Activated T-cell treated with anti-CD3 and anti-CD28 coated beads, Interleukin-2, amount 50 U/mL, for 4 hours (primary cell): ENCODE measurements around the gene CPNE1. TPM values are rescaled to one million over a fixed set of nuclear protein-coding genes. Genes with fewer than 3 reads are reported as not detected.
"Not testable (repeated sequence)": the region's sequence is repeated elsewhere in the genome, so short reads cannot be mapped to it uniquely, and the experiment has no call there.

Experiments used
- ATAC-seq, 2 donors: fragments of 200-7000 bp; cut with Tn5 transposase; one replicate each; pipeline ENCODE4 v1.10.0; 2021
- DNase-seq: peaks from one replicate; pipeline ENCODE4 v3.0.0-alpha.2; 2020
- H3K27me3 Mint-ChIP-seq: one replicate; pipeline ENCODE4 v1.8.0; 2021; ENCODE audit warnings: low read depth, mixed read lengths
- H3K36me3 Mint-ChIP-seq: one replicate; pipeline ENCODE4 v1.8.0; 2022; ENCODE audit warnings: mixed read lengths; ENCODE audit not compliant: insufficient read depth
- H3K4me1 Mint-ChIP-seq: one replicate; pipeline ENCODE4 v1.8.0; 2021; ENCODE audit warnings: low read depth, mixed read lengths
- H3K4me3 Mint-ChIP-seq: one replicate; pipeline ENCODE4 v1.8.0; 2021; ENCODE audit warnings: mild to moderate bottlenecking, moderate library complexity, mixed read lengths
- H3K9me3 Mint-ChIP-seq: one replicate; pipeline ENCODE4 v1.8.0; 2021; ENCODE audit warnings: mixed read lengths
- total RNA-seq, 3 donors: library from RNA; stranded (reverse); gene quantifications; one replicate each; pipeline ENCODE4 v1.2.1, GENCODE V29; 2021

CPNE1 gene
- total RNA-seq, 3 donors from 2014 or later = 229 to 264 (median 257) TPM

DNA sequence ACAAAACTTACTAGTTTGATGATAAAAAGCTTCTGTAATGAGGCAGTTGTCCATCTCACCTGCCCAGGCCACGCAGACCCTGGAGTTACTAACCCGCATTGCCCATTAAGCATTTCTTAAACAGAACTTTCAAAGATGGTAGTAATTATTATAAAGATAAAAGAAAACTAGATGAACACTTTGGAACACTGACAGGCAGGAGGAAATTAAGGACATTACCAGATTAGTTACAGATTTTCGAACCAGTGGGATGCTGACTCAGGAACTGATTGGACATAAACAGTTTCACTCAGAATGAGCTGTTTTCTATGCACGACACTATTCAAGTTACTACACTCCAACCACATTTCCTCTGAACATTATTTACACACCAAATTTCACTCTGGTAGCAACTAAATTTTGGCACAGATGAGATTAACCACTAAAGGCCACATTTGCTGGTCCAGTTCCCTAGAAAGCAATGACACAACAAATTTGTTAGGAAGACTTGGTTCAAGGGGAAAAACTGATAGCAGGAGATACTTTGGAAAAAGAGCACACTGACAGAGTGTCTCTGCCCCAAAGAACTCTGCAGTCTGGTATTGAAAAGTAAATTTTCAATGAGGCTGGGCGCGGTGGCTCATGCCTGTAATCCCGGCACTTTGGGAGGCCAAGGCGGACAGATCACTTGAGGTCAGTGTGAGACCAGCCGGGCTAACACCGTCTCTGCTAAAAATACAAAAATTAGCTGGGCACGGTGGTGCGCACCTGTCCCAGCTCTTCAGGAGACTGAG lies 37.5 kb upstream of the CPNE1 start:
- ATAC-seq = no peak

DNA sequence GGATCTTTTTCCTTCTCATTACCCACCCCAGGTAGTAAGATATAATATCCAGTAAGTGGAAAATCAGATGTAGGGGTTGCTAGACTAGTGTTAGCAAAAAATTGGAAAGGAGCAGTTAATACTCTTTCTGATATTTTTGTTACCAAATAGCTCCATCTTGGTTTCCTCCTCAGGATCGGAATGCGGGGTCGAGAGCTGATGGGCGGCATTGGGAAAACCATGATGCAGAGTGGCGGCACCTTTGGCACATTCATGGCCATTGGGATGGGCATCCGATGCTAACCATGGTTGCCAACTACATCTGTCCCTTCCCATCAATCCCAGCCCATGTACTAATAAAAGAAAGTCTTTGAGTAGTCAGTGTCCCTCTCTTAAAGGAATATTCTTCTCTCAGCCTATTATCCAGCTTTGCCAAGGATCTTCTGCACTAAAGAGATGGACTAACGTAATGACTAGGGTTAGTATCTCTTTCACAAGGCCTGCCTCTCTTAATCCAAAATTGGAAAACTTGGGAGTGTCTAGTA lies 36.0 kb upstream of the CPNE1 start:
- H3K27me3 Mint-ChIP-seq = no peaks in the 10 kb centered on the region
- no peak for DNase-seq
- H3K4me3 Mint-ChIP-seq = peak overlapping the region; percentile 87
- no peak for ATAC-seq
- no peaks in the 10 kb centered on the region for H3K9me3 Mint-ChIP-seq
- peaks cover 28% of the 10 kb centered on the region for H3K4me1 Mint-ChIP-seq
- H3K36me3 Mint-ChIP-seq = peaks cover 38% of the 10 kb centered on the region

More for the DNA sequence above, 37.5 kb upstream of the CPNE1 start:
- no peaks in the 10 kb centered on the region for H3K27me3 Mint-ChIP-seq
- no peaks in the 10 kb centered on the region for H3K9me3 Mint-ChIP-seq
- no peak for DNase-seq
- H3K36me3 Mint-ChIP-seq = peaks cover 38% of the 10 kb centered on the region
- peaks cover 25% of the 10 kb centered on the region for H3K4me1 Mint-ChIP-seq
- H3K4me3 Mint-ChIP-seq = peak overlapping the region; percentile 43

DNA sequence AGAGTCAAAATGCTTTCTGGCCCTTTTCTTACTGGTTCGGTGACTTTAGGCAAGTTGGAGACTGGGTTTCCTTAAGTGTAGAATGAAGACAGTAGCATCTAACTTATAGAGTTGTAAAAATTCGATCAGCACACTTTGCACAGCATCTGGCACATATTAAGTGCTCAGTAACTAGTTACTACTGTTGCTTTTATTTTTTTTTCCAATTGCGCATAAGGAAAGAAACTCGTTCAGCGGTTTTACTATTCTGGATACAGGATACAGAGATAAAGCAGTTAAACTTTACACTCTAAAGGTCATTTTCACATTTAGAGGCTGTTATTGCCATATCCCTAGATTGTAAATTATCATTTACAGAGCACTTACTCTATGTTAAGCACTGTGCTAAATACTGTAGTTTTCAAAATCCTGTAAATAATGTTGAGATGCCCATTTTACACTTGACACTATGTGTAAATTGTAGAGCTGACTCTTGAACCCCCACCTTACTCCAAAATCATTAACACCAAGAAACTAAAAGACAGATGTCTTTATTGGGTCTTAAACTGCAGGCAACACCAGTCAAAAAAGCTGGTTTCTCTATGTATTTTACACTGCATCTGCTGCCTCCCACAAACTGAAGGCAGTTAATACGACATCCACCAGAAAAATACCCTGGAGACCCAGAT lies 35.4 kb upstream of the CPNE1 start:
- Mint-ChIP-seq H3K4me1 (peaks cover 30% of the 10 kb centered on the region), H3K9me3 (no peaks in the 10 kb centered on the region), H3K27me3 (no peaks in the 10 kb centered on the region), H3K36me3 (peaks cover 41% of the 10 kb centered on the region), H3K4me3 (peak overlapping the region; percentile 87)
- DNase-seq = no peak
- ATAC-seq = no peak

DNA sequence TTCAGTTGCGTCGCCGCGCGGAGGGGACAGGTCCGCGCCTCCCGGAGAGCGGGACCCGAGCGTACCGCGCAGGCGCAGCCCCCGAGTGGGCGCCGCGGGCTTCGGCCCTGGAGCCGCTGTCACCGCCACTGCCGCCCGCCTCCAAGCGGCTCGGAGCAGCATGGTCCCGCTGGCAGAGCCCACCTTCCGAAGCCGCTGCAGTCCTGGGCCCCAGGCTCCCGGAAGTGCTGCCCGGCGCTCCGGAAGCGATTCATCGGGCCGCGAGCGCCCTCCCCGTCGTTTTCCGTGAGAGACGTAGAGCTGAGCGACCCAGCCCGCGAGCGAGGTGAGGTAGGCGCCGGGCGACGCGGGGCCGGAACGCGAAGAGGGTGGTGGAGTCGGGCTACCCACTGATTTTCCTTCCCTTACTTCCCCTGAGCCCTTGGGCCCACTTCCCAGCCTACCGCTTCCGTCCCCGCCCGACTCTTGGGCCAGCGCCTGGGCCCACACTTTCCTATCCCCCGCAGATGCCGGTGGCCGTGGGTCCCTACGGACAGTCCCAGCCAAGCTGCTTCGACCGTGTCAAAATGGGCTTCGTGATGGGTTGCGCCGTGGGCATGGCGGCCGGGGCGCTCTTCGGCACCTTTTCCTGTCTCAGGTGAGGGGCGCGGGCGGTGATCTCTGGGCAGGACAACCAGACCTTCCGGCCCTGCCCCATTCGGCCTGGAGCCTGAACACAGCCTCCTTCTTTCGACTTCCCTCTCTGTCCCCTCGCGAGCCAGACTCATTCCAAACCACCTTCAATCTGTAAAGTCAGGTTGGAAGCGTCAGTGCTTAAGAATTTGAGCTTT lies 34.6 kb upstream of the CPNE1 start, which contains the start of the genes NFS1 and ROMO1:
Gene NFS1, minus strand, starts transcription at position 226 of the 830 bp plus-strand sequence. Its CDS starts 64 bp downstream, at position 162.
Gene ROMO1, plus strand, starts transcription at position 279 of the 830 bp plus-strand sequence. Its CDS starts 228 bp downstream, at position 507.
- peaks cover 28% of the 10 kb centered on the region for H3K4me1 Mint-ChIP-seq
- H3K27me3 Mint-ChIP-seq = no peaks in the 10 kb centered on the region
- peak within 1 kb of the TSS; percentile 87 for H3K4me3 Mint-ChIP-seq
- H3K36me3 Mint-ChIP-seq = peaks cover 35% of the 10 kb centered on the region
- DNase-seq (peak; percentile 81), ATAC-seq (peak; percentile 87 to 88)
- no peaks in the 10 kb centered on the region for H3K9me3 Mint-ChIP-seq

DNA sequence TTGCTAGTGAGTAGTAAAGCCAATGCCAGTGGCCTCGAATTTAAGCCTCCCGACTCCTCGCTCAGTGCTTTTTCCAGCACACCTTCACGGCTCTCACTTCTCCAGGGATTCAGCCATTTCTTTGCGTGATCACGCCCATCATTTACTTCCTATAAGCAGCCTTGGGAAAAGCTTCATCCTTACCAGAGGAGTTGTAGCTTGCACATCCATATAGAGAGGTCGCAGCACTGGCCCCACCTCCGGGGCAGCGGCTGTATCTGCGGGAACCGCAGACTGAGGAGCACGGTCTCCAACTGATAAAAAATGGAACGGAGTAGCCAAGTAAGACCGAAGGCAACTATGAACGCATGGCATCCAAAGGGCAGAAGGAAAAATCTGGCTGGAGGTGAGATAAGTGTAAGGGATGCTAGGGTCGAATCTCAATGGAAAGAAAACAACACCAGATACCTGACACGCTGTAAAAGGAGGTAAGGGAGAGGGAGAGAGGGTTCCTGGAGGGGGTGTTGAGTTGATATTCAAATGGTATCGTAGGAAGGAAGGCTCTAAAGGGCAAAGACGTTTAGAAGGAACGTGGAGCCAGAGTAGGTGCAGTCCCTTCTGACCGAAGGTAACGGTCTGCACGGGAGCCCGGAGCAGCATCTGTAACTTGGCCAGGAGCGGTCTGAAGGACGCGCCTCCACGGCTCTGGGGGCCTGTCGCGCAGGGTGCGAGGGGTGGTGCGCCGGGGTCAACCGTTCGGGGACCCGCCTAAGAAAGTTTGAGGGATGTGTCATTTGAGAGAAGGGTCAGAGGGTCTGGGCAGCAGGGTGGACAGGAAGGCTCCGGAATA lies 33.8 kb upstream of the CPNE1 start:
- Mint-ChIP-seq H3K4me3 (peak overlapping the region; percentile 87), H3K4me1 (peaks cover 24% of the 10 kb centered on the region)
- peak; percentile 10 for DNase-seq

DNA sequence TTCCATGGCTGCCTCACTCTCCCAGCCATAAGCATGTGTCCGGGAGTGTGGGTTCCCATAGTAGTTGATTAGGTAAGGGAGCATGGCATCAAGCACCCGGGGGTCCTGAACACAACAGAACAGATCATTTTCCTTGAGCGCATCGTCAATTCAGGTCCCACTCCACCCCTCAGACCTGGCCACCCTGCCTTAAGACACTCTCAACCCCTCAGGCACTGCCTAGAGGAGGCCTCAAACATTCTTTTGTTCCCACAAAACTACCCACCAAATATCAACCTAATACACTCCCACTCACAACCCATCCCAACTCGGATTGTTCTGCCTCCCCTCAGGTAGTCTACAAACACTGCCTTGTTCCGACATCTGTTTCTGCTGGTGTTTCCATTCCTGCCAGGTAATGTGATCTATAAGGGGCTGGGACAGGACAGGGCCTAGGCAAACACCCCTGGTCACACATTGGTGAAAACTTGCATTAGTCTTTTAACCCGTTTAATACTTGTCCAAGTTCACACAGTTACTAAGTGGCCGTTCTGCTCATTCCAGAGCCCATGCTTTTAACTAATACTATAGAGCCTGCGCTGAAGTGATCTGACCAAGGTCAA lies 33.1 kb upstream of the CPNE1 start:
- Mint-ChIP-seq H3K27me3 (no peaks in the 10 kb centered on the region), H3K9me3 (no peaks in the 10 kb centered on the region), H3K36me3 (peaks cover 27% of the 10 kb centered on the region), H3K4me3 (peak overlapping the region; percentile 87), H3K4me1 (peaks cover 23% of the 10 kb centered on the region)
- no peak for ATAC-seq
- DNase-seq = no peak

More for the DNA sequence above, 33.8 kb upstream of the CPNE1 start:
- no peaks in the 10 kb centered on the region for H3K27me3 Mint-ChIP-seq
- ATAC-seq = peak; percentile 33 to 40
- peaks cover 28% of the 10 kb centered on the region for H3K36me3 Mint-ChIP-seq
- no peaks in the 10 kb centered on the region for H3K9me3 Mint-ChIP-seq

DNA sequence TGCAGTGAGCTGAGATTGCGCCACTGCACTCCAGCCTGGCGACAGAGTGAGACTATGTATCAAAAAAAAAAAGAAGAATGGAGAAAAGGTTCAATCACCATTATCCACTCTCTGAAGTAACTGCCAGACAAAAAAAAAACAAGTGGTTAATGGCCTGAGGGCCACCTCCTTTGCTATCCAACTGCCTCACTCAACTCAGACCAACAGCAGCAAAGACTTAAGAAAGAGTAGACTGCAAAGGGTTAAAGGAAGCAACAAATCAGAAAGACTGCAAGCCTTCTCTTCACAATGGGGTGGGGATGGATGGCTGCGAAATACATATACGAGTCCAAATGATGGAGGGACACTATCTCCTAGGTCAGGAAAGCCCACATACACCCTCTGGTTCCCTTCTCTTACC lies 31.3 kb upstream of the CPNE1 start:
- DNase-seq = no peak
- peaks cover 22% of the 10 kb centered on the region for H3K4me1 Mint-ChIP-seq
- H3K9me3 Mint-ChIP-seq = no peaks in the 10 kb centered on the region
- no peaks in the 10 kb centered on the region for H3K27me3 Mint-ChIP-seq
- H3K36me3 Mint-ChIP-seq = peaks cover 17% of the 10 kb centered on the region
- H3K4me3 Mint-ChIP-seq = no peak overlapping the region
- ATAC-seq = no peak

DNA sequence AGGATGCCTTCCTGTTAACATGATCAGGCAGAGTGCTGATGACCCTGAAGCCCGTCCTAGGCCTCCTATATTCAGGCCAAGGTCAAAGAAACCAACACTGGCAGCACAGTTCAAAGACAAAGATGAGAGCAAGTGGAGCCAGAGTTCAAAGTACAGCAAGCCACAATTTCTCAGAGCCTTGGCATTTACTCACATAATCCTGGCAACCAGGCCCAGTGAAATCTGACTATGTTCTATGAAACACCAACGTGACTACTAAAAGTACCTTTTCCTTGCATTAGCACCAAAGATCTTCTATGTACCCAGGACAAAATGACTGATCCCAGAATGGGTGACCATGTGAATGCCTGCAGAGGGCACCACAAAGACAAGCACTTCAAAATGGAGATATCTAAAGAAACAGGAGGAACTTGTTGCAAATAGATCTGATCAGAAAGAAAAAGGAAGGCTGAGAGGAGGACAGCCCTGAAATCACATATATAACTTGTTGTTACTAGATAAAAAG lies 30.6 kb upstream of the CPNE1 start:
- H3K36me3 Mint-ChIP-seq = peaks cover 20% of the 10 kb centered on the region
- no peak for DNase-seq
- no peak overlapping the region for H3K4me3 Mint-ChIP-seq
- H3K9me3 Mint-ChIP-seq = no peaks in the 10 kb centered on the region
- no peaks in the 10 kb centered on the region for H3K27me3 Mint-ChIP-seq
- ATAC-seq = no peak
- peaks cover 19% of the 10 kb centered on the region for H3K4me1 Mint-ChIP-seq

DNA sequence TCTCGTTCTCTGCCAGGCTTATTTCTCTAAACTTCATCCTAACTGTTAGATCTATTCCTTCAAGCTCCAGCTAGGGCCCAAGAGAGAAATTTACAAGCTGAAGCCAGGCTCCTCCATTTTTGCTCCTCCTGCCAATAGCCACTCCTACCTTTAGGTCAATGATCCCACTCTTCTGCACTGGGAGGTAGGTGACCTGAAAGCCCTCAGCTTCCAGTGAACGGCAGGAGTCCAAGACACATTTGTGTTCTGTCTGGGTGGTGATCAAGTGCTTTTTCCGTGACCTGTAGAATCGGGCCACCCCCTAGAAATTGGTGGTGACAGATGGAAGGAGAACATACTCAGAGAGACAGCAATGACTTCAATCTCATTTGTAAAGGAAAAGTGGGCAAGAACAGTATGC lies 25.6 kb upstream of the CPNE1 start:
- Mint-ChIP-seq H3K4me1 (no peaks in the 10 kb centered on the region), H3K4me3 (no peak overlapping the region), H3K36me3 (peaks cover 25% of the 10 kb centered on the region), H3K27me3 (no peaks in the 10 kb centered on the region), H3K9me3 (no peaks in the 10 kb centered on the region)
- ATAC-seq (no peak), DNase-seq (no peak)

DNA sequence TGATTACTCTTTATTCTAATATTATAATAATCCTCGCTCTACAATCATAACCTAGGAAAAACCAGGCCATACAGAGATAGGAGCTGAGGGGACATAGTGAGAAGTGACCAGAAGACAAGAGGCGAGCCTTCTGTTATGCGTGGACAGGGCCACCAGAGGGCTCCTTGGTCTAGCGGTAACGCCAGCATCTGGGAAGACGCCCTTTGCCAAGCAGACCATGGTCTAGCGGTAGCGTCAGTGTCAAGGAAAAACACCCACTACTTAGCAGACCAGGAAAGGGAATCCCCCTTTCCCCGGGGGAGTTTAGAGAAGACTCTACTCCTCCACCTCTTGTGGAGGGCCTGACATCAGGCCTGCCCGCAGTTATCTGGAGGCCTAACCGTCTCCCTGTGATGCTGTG lies 22.2 kb upstream of the CPNE1 start:
- H3K4me3 Mint-ChIP-seq, ATAC-seq, H3K27me3 Mint-ChIP-seq, H3K9me3 Mint-ChIP-seq, DNase-seq, H3K4me1 Mint-ChIP-seq: not testable (repeated sequence)
- peaks cover 25% of the 10 kb centered on the region for H3K36me3 Mint-ChIP-seq

DNA sequence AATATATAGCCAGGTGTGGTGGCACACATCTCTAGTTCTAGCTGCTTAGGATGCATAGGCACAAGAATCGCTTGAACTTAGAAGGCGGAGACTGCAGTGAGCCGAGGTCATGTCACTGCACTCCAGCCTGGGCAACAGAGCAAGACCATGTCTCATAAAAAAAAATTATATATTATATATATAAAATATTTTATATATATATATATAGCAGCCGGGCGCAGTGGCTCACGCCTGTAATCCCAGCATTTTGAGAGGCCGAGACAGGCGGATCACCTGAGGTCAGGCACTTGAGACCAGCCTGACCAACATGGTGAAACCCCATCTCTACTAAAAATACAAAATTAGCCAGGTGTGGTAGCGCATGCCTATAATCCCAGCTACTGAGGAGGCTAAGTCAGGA lies 20.7 kb upstream of the CPNE1 start:
- DNase-seq, H3K4me3 Mint-ChIP-seq, H3K4me1 Mint-ChIP-seq, H3K9me3 Mint-ChIP-seq, H3K27me3 Mint-ChIP-seq, ATAC-seq: not testable (repeated sequence)
- H3K36me3 Mint-ChIP-seq = peaks cover 26% of the 10 kb centered on the region

DNA sequence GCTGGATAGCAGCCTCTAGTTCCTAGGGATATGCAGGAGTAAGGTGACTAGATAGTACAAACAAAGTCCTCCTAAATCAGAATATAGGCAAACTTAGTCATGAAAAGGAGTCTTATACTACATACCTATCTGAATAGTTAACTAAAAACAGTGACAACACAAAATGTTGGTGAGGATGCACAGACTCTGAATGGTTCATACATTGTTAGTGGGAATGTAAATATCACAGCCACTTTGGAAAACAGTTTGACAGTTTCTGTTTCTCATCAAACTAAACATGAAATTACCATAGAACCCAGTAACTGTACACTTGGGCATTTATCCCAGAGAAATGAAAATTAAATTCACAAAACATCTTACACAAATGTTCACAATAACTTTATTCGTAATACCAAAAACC lies 17.3 kb upstream of the CPNE1 start:
- ATAC-seq (no peak), DNase-seq (no peak)
- Mint-ChIP-seq H3K27me3 (no peaks in the 10 kb centered on the region), H3K36me3 (peaks cover 11% of the 10 kb centered on the region), H3K4me3 (no peak overlapping the region), H3K4me1 (no peaks in the 10 kb centered on the region), H3K9me3 (no peaks in the 10 kb centered on the region)
